HG02938 (cell line): ENCODE results near the gene CDK14.

Experiments used
- ATAC-seq: cut with Tn5 transposase; IDR thresholded peaks from one replicate; pipeline ENCODE4 v1.9.1; 2021; ENCODE audit warnings: mild to moderate bottlenecking, moderate library complexity; ENCODE audit not compliant: unreplicated experiment

Gene CDK14

DNA sequence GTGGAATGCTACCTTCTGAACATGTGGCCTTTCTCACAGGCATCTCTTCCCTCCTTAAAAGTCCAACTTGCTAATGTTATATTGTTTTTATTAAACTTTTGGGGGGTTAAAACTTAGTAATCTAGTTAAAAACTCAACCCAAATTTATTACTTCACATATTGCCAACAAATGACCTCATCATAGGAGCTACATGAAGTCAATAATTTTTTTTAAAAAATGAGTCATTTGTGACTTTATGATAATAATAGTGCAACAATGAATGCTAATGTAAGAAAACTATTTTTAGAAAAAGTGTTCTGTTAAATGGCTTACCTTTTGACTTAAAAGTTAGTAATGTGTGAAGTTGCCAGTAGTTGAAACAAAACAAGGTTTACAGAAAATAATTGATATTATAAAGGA is 342.2 kb downstream of the CDK14 start:
- ATAC-seq = no peak

GRCh38 chr7:90939666-90940065 is 343.5 kb downstream of the CDK14 start:
- no peak for ATAC-seq

GRCh38 chr7:90944021-90944420 is 347.9 kb downstream of the CDK14 start:
- ATAC-seq = no peak

- no peak for ATAC-seq
Measured at GRCh38 chr7:90945104-90945787, 349.1 kb downstream of the CDK14 start.

DNA sequence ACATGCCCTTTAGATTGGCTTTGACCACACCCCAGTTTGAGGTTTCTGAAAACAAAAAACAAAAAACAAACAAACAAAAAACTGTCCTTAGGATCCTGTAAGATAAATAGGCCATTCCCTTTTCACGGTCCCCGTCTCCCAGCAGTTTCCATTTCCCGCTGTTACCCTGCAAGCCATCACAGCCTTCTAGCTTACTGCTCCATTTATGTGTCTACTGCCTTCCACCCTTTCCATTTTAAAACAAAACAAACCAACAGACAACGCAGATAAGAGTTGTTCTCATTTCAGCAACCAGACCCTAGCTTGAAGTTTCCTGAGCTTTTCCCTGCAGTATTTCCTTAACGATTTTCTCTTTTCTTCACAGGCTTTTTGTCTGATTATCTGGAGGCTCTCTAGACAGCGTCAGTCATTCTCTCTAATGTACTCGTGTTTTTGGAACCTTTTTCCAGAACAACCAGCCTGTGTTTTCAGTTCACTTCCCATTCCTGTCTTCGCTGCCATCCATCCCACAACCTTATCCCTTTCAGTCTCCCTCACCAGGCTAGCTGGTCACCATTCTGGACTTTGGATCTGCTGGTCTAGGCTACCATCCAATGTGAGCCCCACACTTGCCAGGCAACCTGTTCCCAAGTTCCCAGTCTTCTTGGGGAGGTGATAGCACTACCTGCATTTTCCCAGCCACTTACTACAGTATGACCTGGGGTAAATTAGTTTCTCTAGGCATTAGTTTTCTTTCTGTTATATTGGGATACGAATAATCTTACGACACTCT is 350.8 kb downstream of the CDK14 start:
- ATAC-seq = no peak

DNA sequence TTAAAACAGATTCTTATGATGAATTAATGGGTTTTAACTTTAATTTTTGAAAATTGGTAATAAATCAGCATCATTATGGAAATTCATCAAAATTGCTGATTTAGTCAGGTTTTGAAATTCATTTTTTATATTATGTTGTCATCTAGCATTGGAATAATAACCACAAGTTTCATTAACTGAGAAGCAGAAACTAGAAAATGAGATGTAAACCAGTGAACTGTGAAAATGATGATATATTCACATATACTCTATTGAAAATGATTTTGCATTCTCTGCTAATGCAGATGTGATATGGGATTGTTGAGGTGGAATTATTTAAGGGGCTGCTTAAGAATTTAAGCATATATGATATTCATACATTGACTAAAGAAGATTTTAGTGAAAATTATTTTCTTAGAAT is 352.0 kb downstream of the CDK14 start:
- no peak for ATAC-seq

GRCh38 chr7:90951229-90951628 is 355.1 kb downstream of the CDK14 start:
- ATAC-seq = no peak

DNA sequence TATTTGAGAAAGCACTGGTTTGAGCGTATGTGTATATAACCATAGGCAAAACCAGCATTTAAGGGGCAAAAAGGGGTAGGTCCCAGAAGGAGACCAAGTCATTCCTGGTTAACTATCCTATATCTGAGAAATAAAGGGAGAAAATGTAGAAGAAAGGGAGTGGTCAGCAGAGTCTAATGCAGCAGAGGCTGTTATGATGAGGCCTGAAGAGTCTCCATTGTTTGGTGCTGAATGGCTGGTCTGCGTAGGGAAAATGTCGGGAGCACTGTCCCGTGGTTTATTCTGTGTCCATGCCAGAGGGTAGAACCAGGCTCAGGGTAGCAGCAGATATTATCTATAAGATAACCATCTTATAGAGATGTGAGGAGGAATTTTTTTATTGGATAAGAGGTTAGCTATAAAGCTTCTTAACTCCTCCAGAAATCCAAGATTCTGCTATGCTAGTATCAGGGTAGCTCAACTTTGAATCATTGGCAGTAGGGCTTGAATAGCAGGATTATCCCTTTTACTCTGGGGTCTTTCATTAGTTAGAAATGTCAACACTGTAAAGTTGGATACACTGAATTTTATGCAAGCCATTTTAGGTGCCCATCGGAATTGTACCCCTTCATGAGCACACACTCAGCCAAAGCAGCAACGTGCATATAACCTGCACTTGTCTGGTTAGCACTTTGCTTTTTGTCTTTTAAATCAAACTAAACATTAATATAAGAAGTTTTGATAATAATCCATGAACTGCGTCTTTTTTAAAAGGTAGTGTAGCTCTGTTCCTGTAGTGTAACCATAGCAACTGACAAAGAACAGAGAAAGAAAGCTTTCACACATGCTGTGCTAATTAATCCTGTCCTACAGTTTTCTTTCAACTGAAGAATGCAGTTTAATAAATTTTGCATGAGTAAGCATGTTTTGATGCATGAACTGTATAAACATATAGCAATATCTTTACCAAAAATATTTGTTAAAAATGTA is 356.1 kb downstream of the CDK14 start:
- ATAC-seq = no peak

DNA sequence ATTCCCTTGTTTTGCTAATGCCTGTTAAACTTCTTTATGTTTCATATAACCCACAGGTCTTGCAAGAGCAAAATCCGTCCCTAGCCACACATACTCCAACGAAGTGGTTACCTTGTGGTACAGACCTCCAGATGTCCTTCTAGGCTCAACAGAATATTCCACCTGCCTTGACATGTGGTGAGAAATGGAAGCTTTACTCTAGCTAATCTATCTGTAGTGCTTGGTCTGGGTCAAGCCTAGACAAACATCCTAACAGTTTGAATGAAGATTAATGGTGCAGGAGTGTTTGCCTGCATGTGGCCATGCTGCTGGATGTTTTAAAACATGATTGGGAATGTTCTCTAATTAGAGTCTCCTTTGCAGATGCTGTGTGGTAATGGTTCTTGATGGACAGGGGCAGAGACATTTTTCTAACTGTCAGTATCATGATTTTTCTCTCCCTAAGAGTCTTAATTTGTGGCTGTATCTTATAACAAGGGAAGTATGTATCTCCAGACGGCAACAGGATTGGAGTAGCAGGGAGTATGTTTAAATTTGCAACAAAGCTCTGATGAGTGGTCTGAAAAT is 359.6 kb downstream of the CDK14 start:
- no peak for ATAC-seq

DNA sequence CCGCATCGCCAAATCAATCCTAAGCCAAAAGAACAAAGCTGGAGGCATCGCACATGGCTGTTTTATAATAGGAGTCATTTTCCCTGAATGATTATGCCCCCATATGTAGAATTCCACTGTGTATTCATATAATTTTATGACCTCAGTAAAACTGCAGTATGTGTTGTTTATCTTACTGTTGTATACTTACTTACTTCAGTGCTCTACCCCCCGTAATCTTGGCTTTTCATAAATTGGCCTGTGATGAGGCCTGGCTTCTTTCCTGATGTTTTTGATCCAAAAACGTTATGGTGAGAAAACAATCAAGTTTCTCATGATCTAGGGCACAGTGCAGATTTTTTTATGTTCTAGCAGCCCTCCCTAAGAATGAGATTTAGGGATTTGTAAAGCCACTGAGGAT is 361.8 kb downstream of the CDK14 start:
- ATAC-seq = no peak

DNA sequence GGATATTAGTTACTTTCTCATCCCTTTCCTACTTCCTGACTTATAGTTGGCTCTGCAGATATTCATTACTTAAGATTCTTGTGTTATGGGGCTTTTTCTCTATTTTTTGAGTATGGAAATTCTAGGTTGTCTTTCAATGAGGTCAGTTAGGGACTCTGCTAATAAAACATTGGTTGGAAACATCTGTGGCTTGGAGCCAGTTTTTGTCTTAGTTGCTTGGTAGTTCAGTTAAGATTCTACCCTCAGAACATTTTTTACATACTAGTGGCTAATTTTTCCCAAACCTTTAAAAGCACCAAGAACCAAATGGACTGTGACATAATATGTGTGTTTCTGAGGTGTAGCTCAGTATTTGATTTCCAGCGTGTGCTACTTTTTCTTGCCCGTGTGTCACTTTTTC is 362.5 kb downstream of the CDK14 start:
- ATAC-seq = no peak

GRCh38 chr7:90961037-90961725 is 365.1 kb downstream of the CDK14 start:
- peak; percentile 55 for ATAC-seq

- ATAC-seq = no peak
Measured at GRCh38 chr7:90965211-90965610, 369.1 kb downstream of the CDK14 start.

DNA sequence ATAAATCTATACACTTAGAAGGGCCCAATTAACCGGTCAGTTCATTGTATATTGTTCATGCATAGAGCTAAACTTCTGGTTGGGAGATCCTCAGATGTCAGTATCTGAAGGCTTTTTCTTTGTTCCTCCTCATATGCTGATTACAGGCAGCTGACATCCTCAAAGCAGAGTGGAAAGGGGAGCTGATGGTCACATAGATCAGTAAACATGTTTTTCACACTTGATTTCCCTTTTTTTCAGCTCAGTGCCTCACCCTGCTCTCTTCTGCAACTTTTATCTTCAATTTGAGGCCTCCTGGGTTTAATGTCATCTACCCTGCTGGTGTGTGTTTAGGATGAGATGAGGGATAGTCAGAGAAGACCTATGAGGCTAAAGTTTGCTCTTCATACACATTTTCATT is 370.2 kb downstream of the CDK14 start:
- ATAC-seq = no peak

- ATAC-seq = no peak
Measured at GRCh38 chr7:90968871-90969270, 372.8 kb downstream of the CDK14 start.

DNA sequence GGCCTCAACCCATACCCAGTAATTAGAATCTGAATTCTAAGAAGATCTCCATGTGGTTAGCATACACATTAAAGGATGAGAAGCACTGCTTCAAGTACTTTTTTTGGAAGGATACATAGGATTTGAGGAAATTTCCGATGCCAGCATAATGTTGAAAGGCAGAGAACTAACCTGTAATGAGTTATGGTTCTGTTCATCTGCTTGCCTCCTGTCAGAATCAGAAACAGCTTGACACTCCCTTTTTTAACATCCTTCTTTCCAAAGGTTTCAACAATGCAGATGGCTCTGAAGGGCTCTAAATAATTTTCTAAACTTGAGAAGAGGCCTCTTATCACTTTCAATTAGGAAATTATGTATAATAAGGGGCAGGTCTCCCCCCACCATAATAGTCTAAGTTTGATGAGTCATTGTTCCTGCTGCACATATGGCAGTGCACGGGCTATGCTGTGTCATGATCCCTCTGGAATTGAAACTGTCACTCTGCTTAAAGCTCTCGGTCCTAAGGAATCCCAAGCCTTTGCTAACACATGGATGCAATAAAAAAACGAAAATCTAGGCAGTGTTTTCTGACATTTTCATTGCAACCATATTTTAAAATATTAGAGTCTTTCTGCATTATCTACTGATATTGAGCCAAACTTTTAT is 376.9 kb downstream of the CDK14 start:
- no peak for ATAC-seq

DNA sequence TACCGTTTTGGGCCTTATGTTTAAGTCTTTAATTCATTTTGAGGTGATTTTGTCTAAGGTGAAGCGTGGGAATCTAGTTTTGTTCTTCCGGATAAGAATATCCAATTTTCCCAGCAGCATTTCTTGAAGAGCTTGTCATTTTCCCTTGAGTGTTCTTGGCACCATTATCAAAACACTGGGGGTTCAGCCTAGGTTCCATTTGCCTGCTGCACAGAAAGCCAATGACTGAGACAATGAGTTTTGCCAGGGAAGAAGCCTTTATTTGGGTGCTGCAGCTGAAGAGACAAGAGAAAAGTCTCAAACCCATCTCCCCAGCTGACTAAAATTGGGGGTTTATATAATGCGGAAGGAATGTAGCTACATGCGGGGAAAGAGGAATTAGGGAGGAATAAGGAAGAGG is 380.9 kb downstream of the CDK14 start:
- no peak for ATAC-seq

- ATAC-seq = no peak
Measured at GRCh38 chr7:90980545-90980944, 384.4 kb downstream of the CDK14 start.

DNA sequence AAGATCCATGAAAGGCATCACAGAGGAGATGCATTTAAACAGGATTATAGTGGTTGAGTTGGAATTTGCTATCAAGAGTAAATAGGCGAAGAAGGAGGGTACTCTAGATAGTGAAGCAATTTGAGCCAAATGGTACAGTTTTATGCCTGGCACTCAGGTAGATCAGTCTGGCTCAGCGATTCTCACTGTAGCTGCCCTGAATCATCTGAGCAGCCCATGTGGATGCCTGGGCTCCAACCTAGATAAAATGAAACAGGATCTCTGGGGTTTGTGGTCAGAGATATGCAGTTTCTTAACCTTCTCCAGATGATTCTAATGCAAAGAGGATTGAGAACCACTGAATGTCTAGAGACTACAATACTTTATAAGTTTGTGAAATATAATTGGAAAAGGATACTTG is 386.1 kb downstream of the CDK14 start:
- no peak for ATAC-seq

DNA sequence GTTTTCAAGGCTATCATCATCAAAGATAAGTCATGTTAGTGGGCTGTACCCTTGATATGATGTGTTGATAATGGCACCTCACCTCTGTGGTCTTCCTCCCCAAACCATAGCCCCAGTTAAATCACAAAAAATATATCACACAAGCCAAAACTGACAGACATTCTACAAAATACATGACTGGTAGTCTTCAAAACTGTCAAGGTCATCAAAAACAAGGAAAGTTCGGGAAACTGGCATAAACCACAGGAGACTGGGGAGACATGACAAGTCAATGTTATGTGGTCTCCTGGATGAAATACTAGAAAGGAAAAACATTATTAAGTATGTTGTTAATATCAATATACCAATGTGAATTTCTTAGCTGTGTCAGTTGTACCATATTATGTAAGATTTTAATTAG is 388.6 kb downstream of the CDK14 start:
- ATAC-seq = no peak
